ENCODE measurements around the gene SNU13.
"Not testable (repeated sequence)": the region's sequence is repeated elsewhere in the genome, so short reads cannot be mapped to it uniquely, and the experiment has no call there.

Gene SNU13

DNA sequence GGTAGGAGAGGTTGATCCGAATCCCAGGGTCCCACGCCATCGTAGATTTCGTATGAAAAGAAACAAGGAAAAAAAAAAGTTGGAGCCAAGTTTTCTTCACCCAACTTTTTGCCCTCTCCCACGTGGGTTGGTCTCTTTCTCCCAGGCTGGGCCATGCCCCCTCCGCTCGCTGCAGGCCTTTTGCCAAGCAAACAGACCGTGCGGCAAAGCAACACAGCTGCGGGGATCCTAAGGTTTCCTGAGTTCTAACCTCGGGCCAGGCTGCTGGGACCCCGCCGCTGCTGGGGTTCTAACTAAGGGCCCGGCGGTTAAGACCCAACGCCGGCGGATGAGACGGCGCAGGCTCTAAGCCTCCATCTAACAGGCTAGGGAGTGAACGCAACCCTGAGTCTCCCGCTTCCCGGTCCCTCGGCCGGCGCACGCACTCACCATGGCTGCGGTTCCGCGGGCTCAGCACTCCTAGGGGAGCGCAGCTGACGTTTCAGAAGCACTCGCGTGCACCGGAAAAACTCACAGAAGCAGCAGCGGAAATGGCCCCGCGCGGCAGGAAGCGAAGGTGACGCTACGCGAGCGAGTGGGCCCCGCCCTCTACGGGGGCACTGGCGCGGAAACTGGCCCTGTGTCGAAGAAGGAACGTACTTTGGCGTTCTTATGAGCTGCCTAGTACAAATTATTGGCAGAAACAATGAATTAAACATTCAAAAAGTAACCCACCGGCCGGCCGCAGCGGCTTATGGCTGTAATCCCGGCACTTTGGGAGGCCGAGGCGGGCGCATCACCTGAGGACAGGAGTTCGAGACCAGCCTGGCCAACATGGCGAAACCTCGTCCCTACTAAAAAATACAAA lies at the start of gene SNU13:
SNU13 (minus strand) TSS at position 503 of the 847 bp plus-strand sequence; CDS start at position 432, 71 bp downstream.
- peak; percentile 88 for DNase-seq (ENCODE audit: low read depth, low spot score)

DNA sequence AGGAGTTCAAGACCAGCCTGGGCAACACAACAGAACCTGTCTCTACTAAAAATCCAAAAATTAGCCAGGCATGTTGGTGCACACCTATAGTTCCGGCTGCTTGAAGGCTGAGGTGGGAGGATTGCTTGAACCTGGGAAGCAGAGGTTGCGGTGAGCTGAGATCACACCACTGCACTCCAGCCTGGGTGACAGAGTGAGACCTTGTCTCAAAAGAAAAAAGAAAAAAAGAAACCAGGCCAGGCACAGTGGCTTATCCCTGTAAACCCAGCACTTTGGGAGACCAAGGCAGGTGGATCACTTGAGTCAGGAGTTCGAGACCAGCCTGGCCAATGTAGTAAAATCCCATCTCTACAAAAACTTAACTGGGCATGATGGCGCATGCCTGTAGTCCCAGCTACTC lies 44.6 kb upstream of the SNU13 start:
- DNase-seq (ENCODE audit: low read depth, low spot score), result not testable (repeated sequence)

DNA sequence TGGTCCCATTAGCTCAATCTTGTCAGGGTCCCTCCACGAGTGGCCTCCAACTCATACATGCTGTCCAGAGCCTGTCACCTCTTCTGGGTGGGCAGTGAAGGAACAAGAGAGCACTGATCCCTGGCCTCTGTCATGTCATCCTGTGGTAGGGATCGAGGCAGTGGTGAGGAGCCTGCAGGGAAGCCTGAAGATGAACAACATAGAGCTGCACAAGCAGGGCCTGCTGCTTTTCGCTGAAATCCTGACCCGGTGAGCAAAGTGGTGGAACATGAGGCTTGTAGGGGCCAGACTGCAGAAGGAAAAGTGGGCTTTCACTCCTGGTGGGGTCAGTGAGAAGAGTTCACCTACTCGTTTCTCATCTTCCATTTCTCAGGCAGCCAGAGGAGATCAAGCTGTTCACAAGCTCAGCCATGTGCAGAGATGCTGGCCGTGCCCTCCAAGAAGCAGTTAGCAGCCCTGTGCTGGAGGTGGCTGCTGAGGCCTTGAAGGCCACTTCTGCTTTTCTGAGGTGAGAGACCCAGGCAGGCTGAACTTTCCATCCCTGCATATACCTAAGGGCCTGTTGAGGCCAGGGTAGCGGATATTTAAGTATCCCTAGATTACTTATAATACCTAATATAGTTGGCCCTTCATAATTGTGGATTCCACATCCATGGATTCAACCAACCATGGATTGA lies 43.6 kb upstream of the SNU13 start:
- no peak for DNase-seq (ENCODE audit: low read depth, low spot score)

DNA sequence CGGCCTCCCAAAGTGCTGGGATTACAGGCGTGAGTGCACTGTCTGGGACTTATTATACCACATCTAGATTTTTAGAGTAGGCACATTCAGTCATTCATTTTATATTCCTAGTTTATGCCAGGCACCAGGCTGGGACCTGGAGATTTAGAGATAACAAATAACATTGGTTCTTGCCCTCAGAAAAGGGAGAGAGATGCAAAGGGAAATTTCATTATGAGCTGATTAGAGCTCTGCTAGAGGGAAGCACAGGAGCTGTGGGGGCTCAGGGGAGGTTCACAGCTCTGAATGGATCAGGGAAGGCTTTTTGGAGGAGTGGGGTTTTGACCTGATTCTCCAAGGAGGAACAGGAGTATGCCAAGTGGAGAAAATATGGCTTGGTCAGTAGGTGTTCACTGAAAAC lies 42.9 kb upstream of the SNU13 start:
- no peak for DNase-seq (ENCODE audit: low read depth, low spot score)

DNA sequence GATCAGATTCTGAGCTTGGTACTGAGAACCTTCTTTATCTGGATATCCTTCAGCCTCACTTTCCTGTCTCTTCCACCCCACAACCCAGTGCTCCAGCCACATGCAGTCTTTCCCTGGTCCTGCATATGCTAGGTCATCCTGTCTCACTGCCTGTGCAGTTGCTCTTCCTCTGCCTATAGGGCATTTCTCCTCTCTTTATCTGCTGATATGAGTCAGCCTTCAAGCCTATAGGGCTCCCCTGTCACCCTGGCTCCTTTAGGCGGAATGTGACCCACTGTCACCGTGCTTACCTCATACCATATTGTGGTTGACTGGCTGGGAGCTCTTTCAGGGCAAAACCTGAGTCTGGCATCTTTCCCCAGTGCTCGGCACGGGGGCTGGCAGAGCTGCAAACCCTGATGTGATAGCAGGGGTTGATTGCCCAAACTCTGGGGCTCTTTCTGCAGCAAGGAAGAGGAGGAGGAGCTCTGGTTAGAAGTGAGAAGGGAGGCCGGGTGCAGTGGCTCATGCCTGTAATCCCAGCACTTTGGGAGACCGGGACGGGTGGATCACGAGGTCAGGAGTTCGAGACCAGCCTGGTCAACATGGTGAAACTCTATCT lies 36.9 kb upstream of the SNU13 start:
- peak; percentile 38 for DNase-seq (ENCODE audit: low read depth, low spot score)

DNA sequence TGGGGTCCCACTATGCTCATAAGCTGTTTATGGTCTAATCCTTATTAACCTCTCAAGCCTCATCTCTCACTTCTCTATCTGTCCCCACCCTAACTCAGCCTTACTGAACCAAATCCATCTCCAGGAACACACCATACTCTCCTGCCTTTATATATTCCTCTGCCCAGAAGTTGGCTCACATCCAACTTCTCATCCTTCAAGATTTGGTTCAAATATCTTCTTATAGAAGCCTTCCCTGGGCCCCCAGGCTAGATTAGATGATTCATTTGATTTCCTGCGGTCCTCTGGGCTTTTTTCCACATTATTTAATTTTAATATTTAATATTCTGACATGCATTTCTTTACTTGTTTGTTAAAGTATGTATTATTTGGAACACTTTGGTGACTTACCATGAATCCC lies 33.8 kb upstream of the SNU13 start:
- no peak for DNase-seq (ENCODE audit: low read depth, low spot score)

DNA sequence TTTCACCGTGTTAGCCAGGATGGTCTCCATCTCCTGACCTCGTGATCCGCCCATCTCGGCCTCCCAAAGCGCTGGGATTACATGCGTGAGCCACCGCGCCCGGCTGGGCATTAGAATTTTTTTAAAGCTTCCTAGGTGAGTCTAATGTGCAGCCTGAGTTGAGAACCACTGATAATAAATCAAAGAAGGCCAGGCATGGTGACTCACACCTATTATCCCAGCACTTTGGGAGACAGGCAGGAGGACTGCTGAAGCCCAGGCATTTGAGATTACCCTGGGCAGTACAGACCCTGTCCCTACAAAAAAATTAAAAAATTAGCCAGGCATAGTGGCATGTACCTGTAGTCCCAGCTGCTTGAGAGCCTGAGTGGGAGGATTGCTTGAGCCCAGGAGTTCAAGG lies 24.3 kb upstream of the SNU13 start:
- no peak for DNase-seq (ENCODE audit: low read depth, low spot score)

DNA sequence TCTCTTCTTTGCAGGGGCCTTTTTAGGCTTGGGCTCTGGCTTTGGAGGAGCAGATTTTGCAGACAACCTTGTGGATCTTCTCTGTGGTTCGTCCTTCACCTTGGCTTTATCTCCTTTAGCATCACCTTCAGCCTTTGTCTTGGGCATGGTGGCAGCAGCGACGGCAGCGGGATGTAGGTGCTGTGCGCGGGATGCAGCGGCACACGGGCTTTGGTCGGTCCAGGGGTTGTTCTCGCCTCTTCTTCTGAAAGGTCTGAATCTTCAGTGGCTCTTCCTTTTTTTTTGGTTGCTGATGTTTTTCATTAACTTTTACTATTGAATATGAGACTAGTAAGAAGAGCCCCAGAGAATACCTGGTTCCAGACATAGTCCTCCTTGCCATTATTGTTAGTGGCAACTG lies 20.7 kb upstream of the SNU13 start:
- no peak for DNase-seq (ENCODE audit: low read depth, low spot score)

DNA sequence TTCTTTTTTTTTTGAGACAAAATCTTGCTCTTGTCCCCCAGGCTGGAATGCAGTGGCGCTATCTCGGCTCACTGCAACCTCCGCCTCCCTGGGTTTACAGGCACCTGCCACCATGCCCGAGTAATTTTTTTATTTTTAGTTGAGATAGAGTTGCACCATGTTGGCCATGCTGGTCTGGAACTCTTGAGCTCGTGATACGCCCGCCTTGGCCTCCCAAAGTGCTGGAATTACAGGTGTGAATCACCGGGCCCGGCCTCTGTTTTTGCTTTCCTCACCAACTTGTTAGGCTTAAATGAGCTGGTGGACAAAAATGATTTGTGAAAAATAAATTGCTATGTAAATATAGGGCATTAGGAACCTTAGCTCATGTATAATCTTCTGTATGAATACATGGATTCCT lies 14.1 kb upstream of the SNU13 start:
- no peak for DNase-seq (ENCODE audit: low read depth, low spot score)

DNA sequence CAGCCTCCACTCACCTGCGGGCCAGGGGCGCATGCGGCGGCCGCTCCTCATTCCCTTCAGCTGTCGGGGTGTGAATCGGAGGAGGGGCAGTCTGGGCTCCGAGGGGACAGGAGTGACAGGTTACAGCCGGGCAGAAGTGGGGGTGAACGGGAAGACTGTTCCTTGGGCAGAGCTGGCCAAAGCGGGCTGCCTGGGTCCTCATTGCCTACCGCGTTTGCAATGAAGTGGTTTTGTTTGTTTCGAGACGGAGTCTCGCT lies 11.4 kb upstream of the SNU13 start:
- DNase-seq (ENCODE audit: low read depth, low spot score), result no peak

DNA sequence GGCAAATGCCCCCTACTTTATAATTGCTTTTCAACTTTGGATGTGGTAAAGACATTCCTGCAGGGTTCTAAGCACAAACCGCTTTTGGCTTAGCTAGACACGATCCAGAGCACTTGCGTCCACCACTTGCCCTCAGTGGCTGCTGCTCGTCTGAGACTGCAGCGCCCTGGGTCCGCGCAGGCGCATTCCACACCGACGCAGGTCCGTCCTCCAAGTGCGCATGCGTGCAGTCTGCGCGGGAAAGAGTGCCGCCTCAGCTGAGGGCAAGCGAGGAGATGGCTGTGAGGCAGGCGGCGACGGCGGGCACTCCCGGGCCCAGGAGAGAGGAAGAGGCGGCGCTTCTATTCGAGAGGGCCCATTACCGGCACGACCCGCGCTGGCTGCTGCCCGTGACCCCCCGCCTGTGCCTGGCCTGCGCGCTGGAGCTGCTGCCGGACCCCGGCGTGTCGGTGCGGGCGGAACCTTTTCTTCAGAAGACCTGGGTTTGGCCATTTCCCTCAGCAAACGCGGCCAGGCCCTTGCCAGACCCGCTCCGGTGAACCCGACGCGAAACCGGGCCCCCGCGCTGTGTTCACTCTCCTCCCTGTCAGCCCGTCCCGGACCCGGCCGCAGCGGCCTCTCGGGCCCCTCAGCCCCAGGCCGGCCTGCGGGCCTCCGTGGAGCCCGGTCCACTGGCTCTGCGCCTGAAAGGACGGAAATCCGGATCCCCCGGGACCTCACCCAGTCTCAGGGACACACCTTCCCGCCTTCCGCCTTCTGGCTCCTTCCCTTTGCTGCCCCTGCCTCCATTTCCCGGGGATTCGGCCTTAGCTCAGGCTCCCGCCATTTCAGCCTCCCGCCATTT lies 10.8 kb upstream of the SNU13 start, which contains the start of gene MEI1:
MEI1 (plus strand) TSS at position 240 of the 844 bp plus-strand sequence; CDS start at position 276, 36 bp downstream.
- DNase-seq (ENCODE audit: low read depth, low spot score), result peak; percentile 92

DNA sequence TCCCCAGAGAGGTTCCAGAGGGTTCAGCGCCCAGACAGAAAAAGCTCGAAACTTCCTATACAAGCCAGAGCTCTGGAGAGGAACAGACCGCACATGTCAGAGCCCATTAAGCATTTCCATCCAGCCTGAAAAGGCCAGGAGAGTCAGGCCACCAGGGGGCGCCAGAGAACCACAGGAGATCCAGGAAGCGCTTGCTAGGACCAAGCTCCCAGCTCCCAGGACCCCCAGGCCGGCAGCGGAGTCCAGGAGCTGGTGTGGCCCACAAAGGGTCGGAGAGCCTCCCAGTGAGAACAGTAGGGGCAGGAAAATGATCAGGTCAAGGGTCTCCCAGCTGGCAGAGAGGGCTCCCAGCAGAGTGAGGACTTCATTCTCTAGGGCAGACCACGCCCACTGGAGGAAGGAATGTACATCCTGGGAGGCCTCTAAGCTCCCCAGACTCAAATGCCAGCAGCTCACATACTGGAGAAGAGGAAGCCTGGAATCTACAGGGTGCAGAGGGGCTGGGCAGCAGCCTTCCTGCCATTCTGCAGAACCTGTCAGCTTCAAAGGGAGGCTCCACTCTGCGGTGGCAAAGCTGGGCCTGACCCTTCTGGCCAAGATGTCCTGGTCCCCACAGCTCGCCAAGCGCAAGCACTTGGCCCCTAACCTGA lies 8.6 kb upstream of the SNU13 start:
- DNase-seq (ENCODE audit: low read depth, low spot score), result peak; percentile 98

DNA sequence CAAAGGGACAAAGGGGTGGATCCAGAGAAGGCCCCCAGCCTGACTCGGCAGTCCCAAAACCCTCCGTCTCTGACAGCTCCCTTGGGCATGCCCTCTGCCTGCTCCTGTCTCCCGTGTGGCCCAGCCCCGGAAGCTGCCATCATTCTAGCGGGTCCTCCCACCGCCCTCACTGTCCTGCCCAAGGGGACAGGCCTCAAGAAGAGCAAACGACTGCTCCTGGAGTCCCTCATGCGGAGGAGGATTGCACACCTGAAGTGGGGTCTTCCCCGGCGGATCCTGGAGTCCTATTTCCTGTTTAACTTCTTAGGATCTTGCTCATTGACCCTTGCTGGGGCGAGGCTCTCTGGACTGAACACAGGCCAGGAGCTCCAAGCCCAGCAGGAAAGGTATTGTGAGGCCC lies 8.0 kb upstream of the SNU13 start:
- DNase-seq (ENCODE audit: low read depth, low spot score), result no peak

DNA sequence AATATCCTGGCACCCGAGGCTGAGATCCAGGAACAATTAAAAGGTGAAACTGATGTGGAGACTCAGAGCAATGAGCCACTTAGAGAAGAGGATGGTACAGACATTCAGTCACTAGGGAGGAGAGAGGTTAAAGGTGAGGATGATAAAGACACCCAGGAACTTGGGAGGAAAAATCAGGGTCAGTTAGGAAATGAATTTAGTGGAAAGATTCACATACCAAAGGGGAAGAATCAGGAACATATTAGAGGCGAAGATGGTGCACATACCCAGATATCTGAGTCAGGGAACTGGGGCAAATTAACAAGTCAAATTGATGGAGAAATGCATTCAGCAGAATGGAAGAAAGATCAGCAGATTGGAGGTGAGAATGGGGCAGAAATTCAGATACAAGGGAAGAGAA lies 6.5 kb upstream of the SNU13 start:
- no peak for DNase-seq (ENCODE audit: low read depth, low spot score)

DNA sequence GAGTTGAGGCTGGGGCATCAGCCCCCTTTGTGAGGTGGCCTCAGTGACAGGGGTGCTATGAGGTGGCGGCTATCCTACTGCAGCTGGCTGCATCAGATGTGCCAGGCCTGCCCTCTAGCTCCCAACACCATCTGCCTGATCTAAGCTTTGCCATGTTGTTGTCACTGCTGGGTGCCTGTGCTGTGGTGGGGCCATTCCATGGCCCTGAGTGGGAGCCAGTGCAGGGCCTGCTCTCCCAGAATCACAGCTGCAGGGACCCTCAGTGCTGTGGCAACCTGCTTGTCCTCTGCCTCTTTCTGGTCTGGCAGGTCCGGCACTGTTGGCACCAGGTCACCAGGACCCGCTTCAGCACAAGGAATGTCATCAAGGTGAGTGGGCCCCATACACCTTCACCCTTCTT lies 1.8 kb upstream of the SNU13 start:
- no peak for DNase-seq (ENCODE audit: low read depth, low spot score)

DNA sequence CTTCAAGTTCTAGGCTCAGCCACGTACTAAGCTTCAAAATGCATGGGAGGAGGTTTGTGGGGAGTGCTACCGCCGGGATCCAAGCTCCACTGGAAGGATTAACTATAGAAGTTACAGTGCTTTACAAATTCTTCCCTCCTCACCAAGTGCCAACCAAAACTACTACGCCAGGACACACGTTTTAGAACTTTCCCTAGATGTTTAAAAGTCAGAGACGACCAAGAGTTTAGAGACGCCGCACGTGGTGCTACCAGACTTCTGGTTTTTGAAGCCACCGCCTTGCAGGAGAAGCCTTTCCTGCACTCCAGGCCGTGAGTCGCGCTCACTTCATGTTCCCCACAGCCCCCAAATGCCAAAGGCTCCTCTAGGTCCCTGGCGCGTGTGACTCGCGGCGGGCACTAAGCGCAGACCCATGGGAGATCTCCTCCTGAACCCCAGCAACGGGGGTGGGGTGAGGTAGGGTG lies 734 bp downstream of the SNU13 start:
- DNase-seq (ENCODE audit: low read depth, low spot score), result peak; percentile 53

DNA sequence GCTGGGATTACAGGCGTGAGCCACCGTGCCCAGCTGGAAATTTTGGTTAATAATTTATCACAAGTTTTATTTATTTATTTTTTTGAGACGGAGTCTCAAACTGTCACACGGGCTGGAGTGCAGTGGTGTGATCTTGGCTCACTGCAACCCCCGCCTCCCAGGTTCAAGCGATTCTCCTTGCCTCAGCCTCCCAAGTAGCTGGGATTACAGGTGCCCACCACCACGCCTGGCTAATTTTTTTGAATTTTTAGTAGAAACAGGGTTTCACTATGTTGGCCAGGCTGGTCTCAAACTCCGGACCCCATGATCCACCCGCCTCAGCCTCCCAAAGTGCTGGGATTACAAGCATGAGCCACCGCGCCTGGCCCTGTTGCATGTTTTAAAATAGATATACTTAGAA lies 1.8 kb downstream of the SNU13 start:
- DNase-seq (ENCODE audit: low read depth, low spot score), result not testable (repeated sequence)

DNA sequence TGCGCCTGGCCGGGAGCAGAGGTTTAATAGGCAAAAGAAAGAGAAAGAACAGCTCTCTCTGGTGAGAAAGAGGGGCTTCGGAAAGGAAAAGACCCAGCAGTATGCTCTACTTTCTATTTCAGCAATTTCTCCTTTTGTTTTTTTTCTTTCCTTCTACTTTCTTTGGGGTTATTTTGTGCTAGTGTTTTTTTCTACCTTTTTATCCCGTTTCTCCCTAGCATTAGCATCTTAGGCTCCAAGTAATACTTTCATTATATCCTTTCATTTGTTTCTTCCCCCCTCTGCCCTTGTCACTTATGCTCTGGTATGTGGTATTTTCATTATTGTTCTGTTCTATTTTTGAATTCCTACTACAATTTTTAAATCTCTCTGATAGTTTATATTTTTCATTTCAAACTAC lies 4.5 kb downstream of the SNU13 start:
- DNase-seq (ENCODE audit: low read depth, low spot score), result no peak

DNA sequence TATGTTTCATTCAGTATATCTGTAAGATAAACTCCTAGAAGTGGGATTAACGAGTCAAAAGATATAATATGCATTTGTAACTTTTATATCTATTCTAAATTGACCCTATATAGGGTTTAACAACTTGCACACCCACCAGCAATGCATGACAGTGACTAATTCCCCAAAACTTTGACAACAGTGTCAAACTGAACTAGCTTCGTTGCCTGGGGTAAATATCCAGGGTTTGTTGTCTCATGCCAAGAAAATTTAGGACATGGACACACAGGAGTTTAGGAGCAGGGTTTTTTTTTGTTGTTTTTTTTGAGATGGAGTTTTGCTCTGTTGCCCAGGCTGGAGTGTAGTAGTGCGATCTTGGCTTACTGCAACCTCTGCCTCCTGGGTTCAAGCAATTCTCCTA lies 5.1 kb downstream of the SNU13 start:
- no peak for DNase-seq (ENCODE audit: low read depth, low spot score)

DNA sequence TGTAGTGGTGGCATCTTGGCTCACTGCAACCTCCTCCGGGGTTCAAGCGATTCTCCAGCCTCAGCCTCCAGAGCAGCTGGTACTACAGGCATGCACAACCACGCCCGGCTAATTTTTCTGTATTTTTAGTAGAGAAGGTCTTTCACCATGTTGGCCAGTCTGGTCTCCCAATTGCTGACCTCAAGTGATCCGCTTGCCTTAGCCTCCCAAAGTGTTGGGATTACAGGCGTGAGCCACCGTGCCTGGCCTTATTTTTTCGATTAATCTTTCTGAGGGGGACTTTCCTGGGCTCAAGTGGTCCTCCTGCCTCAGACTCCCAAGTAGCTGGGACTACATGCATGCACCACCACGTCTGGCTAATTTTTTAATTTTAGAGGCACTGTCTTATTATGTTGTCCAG lies 5.6 kb downstream of the SNU13 start:
- DNase-seq (ENCODE audit: low read depth, low spot score), result peak; percentile 23

DNA sequence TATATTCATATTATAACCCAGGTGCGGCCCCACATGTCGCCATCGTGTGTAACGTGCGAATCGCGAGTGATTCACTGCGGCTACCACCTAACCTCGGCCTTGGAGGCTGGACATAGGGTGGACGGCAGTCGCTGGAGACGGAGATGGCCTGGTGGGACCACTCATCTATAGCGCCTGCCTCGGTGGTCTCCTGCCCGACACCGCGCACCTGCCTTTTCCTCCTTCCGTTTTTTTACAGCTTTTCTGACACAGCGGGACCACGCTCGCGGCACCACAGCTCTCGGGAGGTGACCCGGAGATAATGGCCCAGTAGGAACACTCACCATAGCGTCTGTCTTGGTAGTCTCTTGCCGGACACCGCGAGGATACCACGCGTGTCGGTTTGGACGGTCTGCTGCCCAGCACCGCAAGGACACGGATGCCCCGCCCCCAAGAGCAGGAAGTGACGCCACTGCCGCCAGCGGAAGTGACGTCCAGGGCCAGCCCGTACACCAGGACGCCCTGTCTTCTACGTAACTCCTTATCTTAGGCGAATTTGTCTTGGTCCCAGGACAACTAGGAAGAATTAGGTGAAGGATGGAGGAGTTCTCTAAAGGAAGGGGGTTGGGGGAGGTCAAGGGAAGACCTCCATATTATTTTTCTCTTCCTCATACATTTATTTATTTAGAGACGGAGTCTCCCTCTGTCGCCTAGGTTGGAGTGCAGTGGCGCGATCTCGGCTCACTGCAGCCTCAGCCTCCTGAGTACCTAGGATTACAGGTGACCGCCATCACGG lies 6.4 kb downstream of the SNU13 start:
- DNase-seq (ENCODE audit: low read depth, low spot score), result peak; percentile 98

Data from ELF-1 (cell line).